HEK293 (cell line): Measurements from ENCODE around the gene EI24.

Experiments used
- CTCF ChIA-PET: fragments of 350-600 bp; formaldehyde crosslinking; extraction: SDS; loops from one replicate; lab custom pipeline; 2021; ENCODE audit warnings: antibody characterized with exemption; lab: Yijun Ruan, JAX
- POLR2A ChIA-PET: fragments of 300-600 bp; formaldehyde crosslinking; extraction: SDS; loops from one replicate; lab custom pipeline; 2020; ENCODE audit warnings: antibody characterized with exemption, inconsistent platforms; lab: Yijun Ruan, JAX
- H3K27ac ChIP-seq: fragments of 200-500 bp; sonication (Bioruptor generic); 2 replicates; pipeline ENCODE4 v1.5.1; 2014; ENCODE audit warnings: low read depth, low read length, control low read depth, inconsistent platforms; ENCODE audit errors: extremely low read depth
- H3K36me3 ChIP-seq, 2 experiments: fragments of 200-500 bp in 1 of 2; sonication (Bioruptor generic) in 1 of 2; 1 replicate in 1 of 2; 2 replicates in 1 of 2; pipeline ENCODE4 v1.5.1; 2014 to 2017; ENCODE audit warnings: inconsistent platforms in 2 of 2, low read length in 2 of 2; ENCODE audit not compliant: control insufficient read depth in 2 of 2, insufficient read depth in 1 of 2
- H3K4me1 ChIP-seq: fragments of 200-500 bp; sonication (Bioruptor generic); 2 replicates; pipeline ENCODE4 v1.5.1; 2014; ENCODE audit warnings: mild to moderate bottlenecking, low read length, inconsistent platforms; ENCODE audit not compliant: control insufficient read depth, insufficient read depth
- H3K4me3 ChIP-seq: 2 replicates; pipeline ENCODE4 v1.5.1; 2011; ENCODE audit warnings: low read depth, mild to moderate bottlenecking, control low read depth, low read length, moderate library complexity
- H3K9me3 ChIP-seq: fragments of 200-500 bp; sonication (Bioruptor generic); 2 replicates; pipeline ENCODE4 v1.5.1; 2014; ENCODE audit warnings: low read depth, low read length, inconsistent platforms; ENCODE audit not compliant: control insufficient read depth, insufficient read depth
- GLIS1 ChIP-seq: fragments of 450-650 bp; formaldehyde crosslinking; IDR thresholded peaks from 2 replicates; pipeline ENCODE4 v1.5.1; 2016; ENCODE audit warnings: missing biosample characterization, missing genetic modification characterization
- KLF7 ChIP-seq: fragments of 450-650 bp; formaldehyde crosslinking; IDR thresholded peaks from 2 replicates; pipeline ENCODE4 v1.5.1; 2016; ENCODE audit warnings: missing biosample characterization, missing genetic modification characterization, borderline replicate concordance
- SCRT1 ChIP-seq: fragments of 450-650 bp; formaldehyde crosslinking; IDR thresholded peaks from 2 replicates; pipeline ENCODE4 v1.5.1; 2016; ENCODE audit warnings: missing biosample characterization, missing genetic modification characterization, borderline replicate concordance
- ZBTB8A ChIP-seq: fragments of 450-650 bp; formaldehyde crosslinking; IDR thresholded peaks from 2 replicates; pipeline ENCODE4 v1.5.1; 2016; ENCODE audit warnings: missing biosample characterization, missing genetic modification characterization
- ZEB2 ChIP-seq: fragments of 450-650 bp; formaldehyde crosslinking; IDR thresholded peaks from 2 replicates; pipeline ENCODE4 v1.5.1; 2016; ENCODE audit warnings: missing biosample characterization, missing genetic modification characterization
- ZNF133 ChIP-seq: fragments of 450-650 bp; formaldehyde crosslinking; IDR thresholded peaks from 2 replicates; pipeline ENCODE4 v1.5.1; 2016; ENCODE audit warnings: missing biosample characterization, missing genetic modification characterization
- ZNF146 ChIP-seq: fragments of 450-650 bp; formaldehyde crosslinking; IDR thresholded peaks from 2 replicates; pipeline ENCODE4 v1.5.1; 2016; ENCODE audit warnings: missing biosample characterization, missing genetic modification characterization
- ZNF169 ChIP-seq: fragments of 450-650 bp; formaldehyde crosslinking; IDR thresholded peaks from 2 replicates; pipeline ENCODE4 v1.5.1; 2016; ENCODE audit warnings: missing biosample characterization, missing genetic modification characterization
- ZNF223 ChIP-seq: fragments of 450-650 bp; formaldehyde crosslinking; IDR thresholded peaks from 2 replicates; pipeline ENCODE4 v1.5.1; 2016; ENCODE audit warnings: missing biosample characterization, missing genetic modification characterization
- ZNF239 ChIP-seq: fragments of 450-650 bp; formaldehyde crosslinking; IDR thresholded peaks from 2 replicates; pipeline ENCODE4 v1.5.1; 2016; ENCODE audit warnings: missing biosample characterization, missing genetic modification characterization
- ZNF585B ChIP-seq: fragments of 450-650 bp; formaldehyde crosslinking; IDR thresholded peaks from 2 replicates; pipeline ENCODE4 v1.5.1; 2016; ENCODE audit warnings: missing biosample characterization, missing genetic modification characterization
- ZNF629 ChIP-seq: fragments of 450-650 bp; formaldehyde crosslinking; IDR thresholded peaks from 2 replicates; pipeline ENCODE4 v1.5.1; 2017; ENCODE audit warnings: missing biosample characterization, missing genetic modification characterization
- TF ChIP-seq, protein P1 (sequence below): fragments of 450-650 bp; IDR thresholded peaks from 2 replicates; pipeline ENCODE4 v1.5.1; 2018; ENCODE audit warnings: missing biosample characterization, missing genetic modification characterization
- TF ChIP-seq, protein P2 (sequence below): fragments of 450-650 bp; formaldehyde crosslinking; IDR thresholded peaks from 2 replicates; pipeline ENCODE4 v1.5.1; 2016; ENCODE audit warnings: missing biosample characterization, missing genetic modification characterization, borderline replicate concordance
- TF ChIP-seq, protein P3 (sequence below): fragments of 450-650 bp; formaldehyde crosslinking; IDR thresholded peaks from 2 replicates; pipeline ENCODE4 v1.5.1; 2016; ENCODE audit warnings: missing biosample characterization, missing genetic modification characterization
- TF ChIP-seq, protein P4 (sequence below): fragments of 450-650 bp; formaldehyde crosslinking; IDR thresholded peaks from 2 replicates; pipeline ENCODE4 v1.5.1; 2016; ENCODE audit warnings: missing biosample characterization, missing genetic modification characterization
- TF ChIP-seq, protein P5 (sequence below): fragments of 450-650 bp; formaldehyde crosslinking; IDR thresholded peaks from 2 replicates; pipeline ENCODE4 v1.5.1; 2017; ENCODE audit warnings: missing biosample characterization, missing genetic modification characterization

EI24 gene

DNA sequence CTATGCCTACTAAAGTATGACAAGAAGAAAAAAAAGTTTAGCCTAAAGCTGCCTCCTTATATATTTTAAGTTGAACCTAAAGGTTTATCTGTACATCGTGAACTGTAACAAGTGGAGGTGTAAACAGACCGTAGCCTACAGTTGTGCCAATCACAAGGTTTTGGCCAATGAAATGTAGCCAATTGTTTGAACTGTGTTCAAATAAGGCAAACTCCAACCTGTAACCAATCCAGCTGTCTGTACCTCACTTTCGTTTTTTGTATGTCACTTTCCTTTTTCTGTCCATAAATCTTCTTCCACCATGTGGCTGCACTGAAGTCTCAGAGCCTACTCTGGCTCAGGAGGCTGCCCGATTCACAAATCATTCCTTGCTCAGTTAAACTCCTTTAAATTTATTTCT is 6.8 kb upstream of the EI24 start (continued):
- TF ChIP-seq, protein P1, sequence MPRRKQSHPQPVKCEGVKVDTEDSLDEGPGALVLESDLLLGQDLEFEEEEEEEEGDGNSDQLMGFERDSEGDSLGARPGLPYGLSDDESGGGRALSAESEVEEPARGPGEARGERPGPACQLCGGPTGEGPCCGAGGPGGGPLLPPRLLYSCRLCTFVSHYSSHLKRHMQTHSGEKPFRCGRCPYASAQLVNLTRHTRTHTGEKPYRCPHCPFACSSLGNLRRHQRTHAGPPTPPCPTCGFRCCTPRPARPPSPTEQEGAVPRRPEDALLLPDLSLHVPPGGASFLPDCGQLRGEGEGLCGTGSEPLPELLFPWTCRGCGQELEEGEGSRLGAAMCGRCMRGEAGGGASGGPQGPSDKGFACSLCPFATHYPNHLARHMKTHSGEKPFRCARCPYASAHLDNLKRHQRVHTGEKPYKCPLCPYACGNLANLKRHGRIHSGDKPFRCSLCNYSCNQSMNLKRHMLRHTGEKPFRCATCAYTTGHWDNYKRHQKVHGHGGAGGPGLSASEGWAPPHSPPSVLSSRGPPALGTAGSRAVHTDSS: no peak
- TF ChIP-seq SCRT1: no peak
- no peak for TF ChIP-seq ZNF146 (tag by site-specific recombination)
- TF ChIP-seq, protein P2, sequence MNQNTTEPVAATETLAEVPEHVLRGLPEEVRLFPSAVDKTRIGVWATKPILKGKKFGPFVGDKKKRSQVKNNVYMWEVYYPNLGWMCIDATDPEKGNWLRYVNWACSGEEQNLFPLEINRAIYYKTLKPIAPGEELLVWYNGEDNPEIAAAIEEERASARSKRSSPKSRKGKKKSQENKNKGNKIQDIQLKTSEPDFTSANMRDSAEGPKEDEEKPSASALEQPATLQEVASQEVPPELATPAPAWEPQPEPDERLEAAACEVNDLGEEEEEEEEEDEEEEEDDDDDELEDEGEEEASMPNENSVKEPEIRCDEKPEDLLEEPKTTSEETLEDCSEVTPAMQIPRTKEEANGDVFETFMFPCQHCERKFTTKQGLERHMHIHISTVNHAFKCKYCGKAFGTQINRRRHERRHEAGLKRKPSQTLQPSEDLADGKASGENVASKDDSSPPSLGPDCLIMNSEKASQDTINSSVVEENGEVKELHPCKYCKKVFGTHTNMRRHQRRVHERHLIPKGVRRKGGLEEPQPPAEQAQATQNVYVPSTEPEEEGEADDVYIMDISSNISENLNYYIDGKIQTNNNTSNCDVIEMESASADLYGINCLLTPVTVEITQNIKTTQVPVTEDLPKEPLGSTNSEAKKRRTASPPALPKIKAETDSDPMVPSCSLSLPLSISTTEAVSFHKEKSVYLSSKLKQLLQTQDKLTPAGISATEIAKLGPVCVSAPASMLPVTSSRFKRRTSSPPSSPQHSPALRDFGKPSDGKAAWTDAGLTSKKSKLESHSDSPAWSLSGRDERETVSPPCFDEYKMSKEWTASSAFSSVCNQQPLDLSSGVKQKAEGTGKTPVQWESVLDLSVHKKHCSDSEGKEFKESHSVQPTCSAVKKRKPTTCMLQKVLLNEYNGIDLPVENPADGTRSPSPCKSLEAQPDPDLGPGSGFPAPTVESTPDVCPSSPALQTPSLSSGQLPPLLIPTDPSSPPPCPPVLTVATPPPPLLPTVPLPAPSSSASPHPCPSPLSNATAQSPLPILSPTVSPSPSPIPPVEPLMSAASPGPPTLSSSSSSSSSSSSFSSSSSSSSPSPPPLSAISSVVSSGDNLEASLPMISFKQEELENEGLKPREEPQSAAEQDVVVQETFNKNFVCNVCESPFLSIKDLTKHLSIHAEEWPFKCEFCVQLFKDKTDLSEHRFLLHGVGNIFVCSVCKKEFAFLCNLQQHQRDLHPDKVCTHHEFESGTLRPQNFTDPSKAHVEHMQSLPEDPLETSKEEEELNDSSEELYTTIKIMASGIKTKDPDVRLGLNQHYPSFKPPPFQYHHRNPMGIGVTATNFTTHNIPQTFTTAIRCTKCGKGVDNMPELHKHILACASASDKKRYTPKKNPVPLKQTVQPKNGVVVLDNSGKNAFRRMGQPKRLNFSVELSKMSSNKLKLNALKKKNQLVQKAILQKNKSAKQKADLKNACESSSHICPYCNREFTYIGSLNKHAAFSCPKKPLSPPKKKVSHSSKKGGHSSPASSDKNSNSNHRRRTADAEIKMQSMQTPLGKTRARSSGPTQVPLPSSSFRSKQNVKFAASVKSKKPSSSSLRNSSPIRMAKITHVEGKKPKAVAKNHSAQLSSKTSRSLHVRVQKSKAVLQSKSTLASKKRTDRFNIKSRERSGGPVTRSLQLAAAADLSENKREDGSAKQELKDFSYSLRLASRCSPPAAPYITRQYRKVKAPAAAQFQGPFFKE (tag by site-specific recombination): no peak

DNA sequence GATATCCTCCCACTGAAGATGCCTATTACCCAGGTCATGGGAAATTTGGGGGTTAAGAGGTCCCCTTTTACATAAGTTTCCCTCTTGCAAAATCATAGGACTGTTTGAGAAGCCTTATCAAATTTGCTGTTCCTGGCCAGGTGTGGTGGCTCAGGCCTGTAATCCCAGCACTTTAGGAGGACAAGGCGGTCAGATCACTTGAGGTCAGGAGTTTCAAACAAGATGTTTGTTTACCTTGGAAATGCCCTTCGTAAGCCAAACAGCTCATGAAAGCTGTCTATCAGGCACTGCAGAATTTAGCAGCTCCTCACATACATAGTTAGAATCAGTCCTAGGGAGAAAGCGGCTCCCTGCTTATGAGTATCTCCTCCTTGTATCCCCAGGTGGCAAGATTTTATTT is 4.9 kb upstream of the EI24 start:
- POLR2A ChIA-PET: no interaction called here
- Histone ChIP-seq H3K4me3 (no peak overlapping the region), H3K9me3 (no peaks in the 10 kb centered on the region), H3K4me1 (no peaks in the 10 kb centered on the region; the same call in 1 of the 2 replicates), H3K36me3 (no peaks in the 10 kb centered on the region), H3K27ac (no peak overlapping the region)
- TF ChIP-seq GLIS1 (tag by site-specific recombination): no peak
- TF ChIP-seq, protein P3, sequence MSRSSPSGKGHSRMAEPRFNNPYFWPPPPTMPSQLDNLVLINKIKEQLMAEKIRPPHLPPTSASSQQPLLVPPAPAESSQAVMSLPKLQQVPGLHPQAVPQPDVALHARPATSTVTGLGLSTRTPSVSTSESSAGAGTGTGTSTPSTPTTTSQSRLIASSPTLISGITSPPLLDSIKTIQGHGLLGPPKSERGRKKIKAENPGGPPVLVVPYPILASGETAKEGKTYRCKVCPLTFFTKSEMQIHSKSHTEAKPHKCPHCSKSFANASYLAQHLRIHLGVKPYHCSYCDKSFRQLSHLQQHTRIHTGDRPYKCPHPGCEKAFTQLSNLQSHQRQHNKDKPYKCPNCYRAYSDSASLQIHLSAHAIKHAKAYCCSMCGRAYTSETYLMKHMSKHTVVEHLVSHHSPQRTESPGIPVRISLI (tag by site-specific recombination): no peak
- CTCF ChIA-PET: no interaction called here

DNA sequence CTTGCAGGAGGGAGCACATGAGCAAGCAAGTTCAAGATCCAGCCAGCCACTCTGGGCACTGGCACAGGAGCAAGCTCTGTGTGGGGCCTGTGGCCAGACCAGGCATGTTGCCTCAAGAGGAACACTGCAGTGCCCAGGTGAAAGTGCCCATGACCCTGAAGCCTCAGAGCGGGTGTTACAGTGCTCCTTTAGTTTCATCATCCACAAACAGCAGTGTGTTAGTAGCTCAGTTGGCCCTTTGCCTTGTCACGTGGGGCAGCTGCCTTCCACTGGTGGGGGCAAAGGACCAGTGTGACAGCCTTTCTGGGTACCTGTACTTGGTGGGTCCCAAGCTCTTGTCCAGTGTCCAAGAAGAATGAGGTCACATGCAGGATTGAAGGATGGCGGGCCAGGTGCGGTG is 3.0 kb upstream of the EI24 start:
- H3K27ac ChIP-seq: no peak overlapping the region
- no peak overlapping the region for H3K4me3 ChIP-seq
- ChIA-PET POLR2A (no interaction called here), CTCF (no interaction called here)
- no peaks in the 10 kb centered on the region for H3K36me3 ChIP-seq
- TF ChIP-seq ZNF223 (tag by site-specific recombination): no peak
- no peak for TF ChIP-seq ZNF239
- TF ChIP-seq, protein P4, sequence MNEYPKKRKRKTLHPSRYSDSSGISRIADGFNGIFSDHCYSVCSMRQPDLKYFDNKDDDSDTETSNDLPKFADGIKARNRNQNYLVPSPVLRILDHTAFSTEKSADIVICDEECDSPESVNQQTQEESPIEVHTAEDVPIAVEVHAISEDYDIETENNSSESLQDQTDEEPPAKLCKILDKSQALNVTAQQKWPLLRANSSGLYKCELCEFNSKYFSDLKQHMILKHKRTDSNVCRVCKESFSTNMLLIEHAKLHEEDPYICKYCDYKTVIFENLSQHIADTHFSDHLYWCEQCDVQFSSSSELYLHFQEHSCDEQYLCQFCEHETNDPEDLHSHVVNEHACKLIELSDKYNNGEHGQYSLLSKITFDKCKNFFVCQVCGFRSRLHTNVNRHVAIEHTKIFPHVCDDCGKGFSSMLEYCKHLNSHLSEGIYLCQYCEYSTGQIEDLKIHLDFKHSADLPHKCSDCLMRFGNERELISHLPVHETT (tag by site-specific recombination): no peak
- TF ChIP-seq ZNF169 (tag by site-specific recombination): no peak
- no peak for TF ChIP-seq KLF7 (tag by site-specific recombination)
- no peak for TF ChIP-seq ZNF585B
- TF ChIP-seq, protein P5, sequence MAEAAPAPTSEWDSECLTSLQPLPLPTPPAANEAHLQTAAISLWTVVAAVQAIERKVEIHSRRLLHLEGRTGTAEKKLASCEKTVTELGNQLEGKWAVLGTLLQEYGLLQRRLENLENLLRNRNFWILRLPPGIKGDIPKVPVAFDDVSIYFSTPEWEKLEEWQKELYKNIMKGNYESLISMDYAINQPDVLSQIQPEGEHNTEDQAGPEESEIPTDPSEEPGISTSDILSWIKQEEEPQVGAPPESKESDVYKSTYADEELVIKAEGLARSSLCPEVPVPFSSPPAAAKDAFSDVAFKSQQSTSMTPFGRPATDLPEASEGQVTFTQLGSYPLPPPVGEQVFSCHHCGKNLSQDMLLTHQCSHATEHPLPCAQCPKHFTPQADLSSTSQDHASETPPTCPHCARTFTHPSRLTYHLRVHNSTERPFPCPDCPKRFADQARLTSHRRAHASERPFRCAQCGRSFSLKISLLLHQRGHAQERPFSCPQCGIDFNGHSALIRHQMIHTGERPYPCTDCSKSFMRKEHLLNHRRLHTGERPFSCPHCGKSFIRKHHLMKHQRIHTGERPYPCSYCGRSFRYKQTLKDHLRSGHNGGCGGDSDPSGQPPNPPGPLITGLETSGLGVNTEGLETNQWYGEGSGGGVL (tag by site-specific recombination): no peak
- no peak for TF ChIP-seq ZNF133 (tag by site-specific recombination)
- no peak for TF ChIP-seq ZEB2 (tag by site-specific recombination)
- no peak for TF ChIP-seq ZNF629
- TF ChIP-seq ZBTB8A: no peak
- H3K9me3 ChIP-seq: no peaks in the 10 kb centered on the region
- no peaks in the 10 kb centered on the region; the same call in none of the 2 replicates for H3K4me1 ChIP-seq
